H1 (cell line): Measurements from ENCODE around the gene FCAMR.

ENCODE experiments used
- ATF3 ChIP-seq: IDR thresholded peaks from 2 replicates; pipeline ENCODE4 v1.6.1; 2011; ENCODE audit warnings: low read depth, mild to moderate bottlenecking, low read length; ENCODE audit not compliant: insufficient read depth
- CBX5 ChIP-seq: fragments of 300-800, 300-1000 bp; sonication (generic); IDR thresholded peaks from 2 replicates; pipeline ENCODE4 v1.7.1; 2016; ENCODE audit warnings: antibody characterized with exemption, low read length, low read depth
- CHD2 ChIP-seq: IDR thresholded peaks from 2 replicates; pipeline ENCODE4 v1.6.1; 2012; ENCODE audit warnings: low read length, improper control_type of control experiment
- CTCF ChIP-seq, 3 experiments: IDR thresholded peaks; 1 replicate in 2 of 3; 2 replicates in 1 of 3; pipeline versions ENCODE4 v1.5.1 to v1.6.1; 2011; ENCODE audit warnings: low read length in 3 of 3, mild to moderate bottlenecking in 3 of 3, inconsistent platforms in 2 of 3, low read depth in 1 of 3, moderate library complexity in 1 of 3; ENCODE audit not compliant: insufficient read depth in 1 of 3; ENCODE audit errors: control extremely low read depth in 1 of 3
- EGR1 ChIP-seq: IDR thresholded peaks from 2 replicates; pipeline ENCODE4 v1.6.1; 2011; ENCODE audit warnings: low read depth, low read length, borderline replicate concordance
- EP300 ChIP-seq, 2 experiments: IDR thresholded peaks; 1 replicate in 1 of 2; 2 replicates in 1 of 2; pipeline ENCODE4 v1.6.1; 2011 to 2012; ENCODE audit warnings: low read depth in 2 of 2, low read length in 2 of 2, mild to moderate bottlenecking in 2 of 2, borderline replicate concordance in 1 of 2, inconsistent platforms in 1 of 2, moderate library complexity in 1 of 2
- EZH2 ChIP-seq: fragments of 200-600 bp; sonication (generic); IDR thresholded peaks from 2 replicates; pipeline ENCODE4 v1.7.1; 2012; ENCODE audit warnings: low read depth, mild to moderate bottlenecking, moderate library complexity, low read length, inconsistent platforms; ENCODE audit not compliant: severe bottlenecking
- FOSL1 ChIP-seq: IDR thresholded peaks from 2 replicates; pipeline ENCODE4 v1.6.1; 2011; ENCODE audit warnings: mild to moderate bottlenecking, low read depth, low read length, moderate library complexity; ENCODE audit not compliant: insufficient read depth
- MAX ChIP-seq: IDR thresholded peaks from 2 replicates; pipeline ENCODE4 v1.6.1; 2012; ENCODE audit warnings: inconsistent platforms
- POLR2A ChIP-seq, 2 experiments: IDR thresholded peaks; 1 replicate in 1 of 2; 2 replicates in 1 of 2; pipeline ENCODE4 v1.6.1; 2011; ENCODE audit warnings: low read depth in 2 of 2, low read length in 2 of 2, mild to moderate bottlenecking in 2 of 2; ENCODE audit errors: control extremely low read depth in 1 of 2
- SIRT6 ChIP-seq: IDR thresholded peaks from one replicate; pipeline ENCODE4 v1.7.1; 2012; ENCODE audit warnings: low read length, inconsistent platforms
- TAF1 ChIP-seq: IDR thresholded peaks from 2 replicates; pipeline ENCODE4 v1.6.1; 2011; ENCODE audit warnings: mild to moderate bottlenecking, low read depth, low read length
- TAF7 ChIP-seq: optimal IDR thresholded peaks from 2 replicates; pipeline ENCODE3; 2011; ENCODE audit warnings: low read depth, mild to moderate bottlenecking, inconsistent platforms, low read length, moderate library complexity, borderline replicate concordance

GRCh38 chr1:206971029-206971655, 882 bp upstream of the FCAMR start:
- TF ChIP-seq CTCF (IDR thresholded peaks at IDR 0.05; ENCODE audit: control extremely low read depth in 1 of 3, insufficient read depth in 1 of 3, low read depth in 1 of 3, low read length in 3 of 3) = no peak
- TF ChIP-seq CBX5 = no peak
- no peak for TF ChIP-seq EGR1
- TF ChIP-seq POLR2A (IDR thresholded peaks at IDR 0.05; ENCODE audit: control extremely low read depth in 1 of 2, low read depth in 2 of 2, low read length in 2 of 2) = no peak
- TF ChIP-seq FOSL1 = no peak
- TF ChIP-seq SIRT6 = no peak
- no peak for TF ChIP-seq TAF1
- no peak for TF ChIP-seq CHD2
- no peak for TF ChIP-seq ATF3
- no peak for TF ChIP-seq TAF7
- no peak for TF ChIP-seq MAX
- TF ChIP-seq EZH2 = no peak
- TF ChIP-seq EP300 (IDR thresholded peaks at IDR 0.05; ENCODE audit: borderline replicate concordance in 1 of 2, low read depth in 2 of 2, low read length in 2 of 2) = no peak
